ENCODE results near the gene PDE1A.

Gene PDE1A

GRCh38 chr2:182319556-182320505 lies 107.0 kb downstream of the PDE1A start:
- no peak for TF ChIP-seq FOXP2 (optimal IDR thresholded peaks at IDR 0.05; ENCODE audit: borderline replicate concordance, extremely low read depth, extremely low read length, insufficient read depth)
- TF ChIP-seq POLR2AphosphoS5 (IDR thresholded peaks at IDR 0.05; ENCODE audit: low read depth, low read length): no peak
- no peak for TF ChIP-seq REST (IDR thresholded peaks at IDR 0.05; ENCODE audit: insufficient read depth in 1 of 2, low read depth in 2 of 2, low read length in 2 of 2)
- no peak for TF ChIP-seq SIN3A (IDR thresholded peaks at IDR 0.05; ENCODE audit: borderline replicate concordance, insufficient read depth, low read length)
- no peak for TF ChIP-seq TAF1 (IDR thresholded peaks at IDR 0.05; ENCODE audit: borderline replicate concordance, insufficient read depth, low read length)

GRCh38 chr2:182318466-182319220 lies 108.2 kb downstream of the PDE1A start:
- no peak for TF ChIP-seq SIN3A (IDR thresholded peaks at IDR 0.05; ENCODE audit: borderline replicate concordance, insufficient read depth, low read length)
- no peak for TF ChIP-seq POLR2AphosphoS5 (IDR thresholded peaks at IDR 0.05; ENCODE audit: low read depth, low read length)
- no peak for TF ChIP-seq FOXP2 (optimal IDR thresholded peaks at IDR 0.05; ENCODE audit: borderline replicate concordance, extremely low read depth, extremely low read length, insufficient read depth)
- TF ChIP-seq TAF1 (IDR thresholded peaks at IDR 0.05; ENCODE audit: borderline replicate concordance, insufficient read depth, low read length): no peak
- TF ChIP-seq REST (IDR thresholded peaks at IDR 0.05; ENCODE audit: insufficient read depth in 1 of 2, low read depth in 2 of 2, low read length in 2 of 2): no peak

GRCh38 chr2:182316950-182317349 lies 109.9 kb downstream of the PDE1A start:
- TF ChIP-seq REST (IDR thresholded peaks at IDR 0.05; ENCODE audit: insufficient read depth in 1 of 2, low read depth in 2 of 2, low read length in 2 of 2) (no peak), POLR2AphosphoS5 (IDR thresholded peaks at IDR 0.05; ENCODE audit: low read depth, low read length) (no peak), FOXP2 (optimal IDR thresholded peaks at IDR 0.05; ENCODE audit: borderline replicate concordance, extremely low read depth, extremely low read length, insufficient read depth) (no peak), TAF1 (IDR thresholded peaks at IDR 0.05; ENCODE audit: borderline replicate concordance, insufficient read depth, low read length) (no peak), SIN3A (IDR thresholded peaks at IDR 0.05; ENCODE audit: borderline replicate concordance, insufficient read depth, low read length) (no peak)

GRCh38 chr2:182302972-182303371 lies 123.9 kb downstream of the PDE1A start:
- TF ChIP-seq POLR2AphosphoS5 (IDR thresholded peaks at IDR 0.05; ENCODE audit: low read depth, low read length) (no peak), REST (IDR thresholded peaks at IDR 0.05; ENCODE audit: insufficient read depth in 1 of 2, low read depth in 2 of 2, low read length in 2 of 2) (no peak)
